ENCODE data around the gene AS3MT.

DNA sequence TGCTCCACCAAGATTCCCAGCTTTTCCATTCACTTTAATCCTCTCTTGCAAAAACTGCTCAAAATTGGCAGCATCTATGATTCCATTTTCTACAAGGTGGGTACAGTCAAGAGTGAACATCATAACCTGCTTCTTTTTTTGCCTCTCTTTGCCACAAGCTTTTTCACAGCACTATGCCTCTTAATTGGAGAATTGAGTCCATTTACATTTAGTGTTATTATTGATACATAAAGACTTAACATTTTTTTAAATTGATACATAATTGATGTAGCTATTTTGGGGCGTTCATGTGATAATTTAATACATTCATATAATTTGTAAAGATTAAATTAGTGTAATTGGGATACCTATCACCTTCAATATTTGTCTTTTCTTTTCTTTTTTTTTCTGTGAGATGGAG is 18.8 kb downstream of the AS3MT start:
- TF ChIP-seq, protein P1, sequence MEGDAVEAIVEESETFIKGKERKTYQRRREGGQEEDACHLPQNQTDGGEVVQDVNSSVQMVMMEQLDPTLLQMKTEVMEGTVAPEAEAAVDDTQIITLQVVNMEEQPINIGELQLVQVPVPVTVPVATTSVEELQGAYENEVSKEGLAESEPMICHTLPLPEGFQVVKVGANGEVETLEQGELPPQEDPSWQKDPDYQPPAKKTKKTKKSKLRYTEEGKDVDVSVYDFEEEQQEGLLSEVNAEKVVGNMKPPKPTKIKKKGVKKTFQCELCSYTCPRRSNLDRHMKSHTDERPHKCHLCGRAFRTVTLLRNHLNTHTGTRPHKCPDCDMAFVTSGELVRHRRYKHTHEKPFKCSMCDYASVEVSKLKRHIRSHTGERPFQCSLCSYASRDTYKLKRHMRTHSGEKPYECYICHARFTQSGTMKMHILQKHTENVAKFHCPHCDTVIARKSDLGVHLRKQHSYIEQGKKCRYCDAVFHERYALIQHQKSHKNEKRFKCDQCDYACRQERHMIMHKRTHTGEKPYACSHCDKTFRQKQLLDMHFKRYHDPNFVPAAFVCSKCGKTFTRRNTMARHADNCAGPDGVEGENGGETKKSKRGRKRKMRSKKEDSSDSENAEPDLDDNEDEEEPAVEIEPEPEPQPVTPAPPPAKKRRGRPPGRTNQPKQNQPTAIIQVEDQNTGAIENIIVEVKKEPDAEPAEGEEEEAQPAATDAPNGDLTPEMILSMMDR (IDR thresholded peaks at IDR 0.05; ENCODE audit: low read length) = no peak
- no peak for TF ChIP-seq EZH2 (IDR thresholded peaks at IDR 0.05; ENCODE audit: borderline replicate concordance, low read length)

Data from OCI-LY1 (cell line).